ENCODE data around the gene TXN.
"Not testable (repeated sequence)": the region's sequence is repeated elsewhere in the genome, so short reads cannot be mapped to it uniquely, and the experiment has no call there.

TXN gene

DNA sequence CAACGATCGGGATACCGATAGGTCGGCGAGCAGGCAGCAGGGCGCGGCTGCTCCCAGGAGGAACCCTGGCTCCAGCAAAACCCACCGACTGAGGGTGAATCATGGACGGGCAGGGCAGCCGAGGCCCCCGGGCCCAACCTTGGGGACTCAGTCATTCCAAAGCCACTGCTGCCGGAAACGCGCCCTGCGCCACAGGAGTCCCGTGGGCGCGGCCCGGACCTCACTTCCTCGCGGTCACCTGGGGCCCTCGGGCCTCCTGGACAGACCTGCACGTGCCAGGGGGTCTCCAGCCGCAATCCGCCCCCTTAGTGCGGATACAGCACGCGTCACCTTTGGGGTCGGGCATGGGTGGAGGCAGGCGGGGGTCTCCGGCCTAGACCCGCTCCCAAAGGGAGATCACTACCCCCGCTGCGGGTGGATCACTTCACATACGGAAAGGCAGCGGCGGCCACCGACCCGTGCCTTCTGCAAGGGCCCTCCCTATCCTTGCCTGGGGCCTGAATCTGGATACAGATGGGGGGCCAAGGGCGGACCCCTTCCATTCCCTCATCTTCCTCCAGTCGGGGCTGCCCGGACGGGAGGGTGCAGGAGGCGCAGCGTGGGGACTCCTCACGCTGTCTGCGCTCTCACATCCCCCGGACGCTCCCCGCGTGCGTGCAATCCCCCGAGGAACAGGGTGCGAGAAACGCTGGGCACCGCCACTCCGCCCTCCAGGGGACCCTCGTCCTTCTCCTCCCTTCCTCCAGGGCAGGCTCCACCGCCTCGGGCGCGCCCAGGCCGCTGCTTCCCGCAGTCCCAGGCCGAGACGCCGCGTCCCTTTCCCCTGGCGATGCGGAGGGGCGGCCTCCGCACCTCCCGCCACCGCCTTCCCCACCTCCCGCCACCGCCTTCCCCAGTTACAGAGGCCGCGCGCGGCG, 586 bp downstream of the TXN start:
- no peak for DNase-seq

DNA sequence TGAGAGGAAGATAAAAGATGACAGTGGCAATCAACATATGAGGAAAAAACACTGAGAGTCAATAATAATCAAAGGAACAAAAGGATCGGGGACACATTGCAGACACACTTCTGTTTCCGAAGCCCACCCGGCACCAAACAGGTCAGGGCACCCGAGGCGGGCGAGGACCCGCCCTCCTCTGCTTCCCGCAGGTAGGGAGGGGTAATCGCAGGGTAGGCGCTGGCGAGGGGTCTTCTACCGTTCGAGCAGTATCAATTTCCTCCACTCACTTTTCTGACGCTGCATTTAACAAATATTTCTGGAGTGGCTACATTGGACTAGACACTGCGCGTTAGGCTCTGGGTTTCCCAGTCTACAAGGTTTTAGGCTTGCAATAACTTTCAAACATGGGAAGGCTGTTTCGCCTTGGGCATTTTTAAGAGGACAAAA, 1.3 kb downstream of the TXN start:
- no peak for DNase-seq

- no peak for DNase-seq
Observed at GRCh38 chr9:110254500-110254899, 1.8 kb downstream of the TXN start.

- DNase-seq, result no peak
Observed at GRCh38 chr9:110252509-110253139, 3.7 kb downstream of the TXN start.

DNA sequence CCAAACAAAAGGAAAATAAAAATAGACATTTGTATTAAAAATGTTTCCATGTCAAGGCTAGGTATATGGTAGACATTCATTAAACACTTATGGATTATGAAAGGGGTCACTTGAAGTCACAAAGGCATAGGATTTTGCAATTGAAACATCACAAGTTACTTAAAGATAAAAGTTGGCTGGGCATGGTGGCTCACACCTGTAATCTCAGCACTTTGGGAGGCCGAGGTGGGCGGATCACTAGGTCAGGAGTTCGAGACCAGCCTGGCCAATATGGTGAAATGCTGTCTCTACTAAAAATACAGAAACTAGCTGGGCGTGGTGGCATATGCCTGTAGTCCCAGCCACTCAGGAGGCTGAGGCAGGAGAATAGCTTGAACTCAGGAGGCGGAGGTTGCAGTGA, 4.5 kb downstream of the TXN start:
- DNase-seq, result not testable (repeated sequence)

DNA sequence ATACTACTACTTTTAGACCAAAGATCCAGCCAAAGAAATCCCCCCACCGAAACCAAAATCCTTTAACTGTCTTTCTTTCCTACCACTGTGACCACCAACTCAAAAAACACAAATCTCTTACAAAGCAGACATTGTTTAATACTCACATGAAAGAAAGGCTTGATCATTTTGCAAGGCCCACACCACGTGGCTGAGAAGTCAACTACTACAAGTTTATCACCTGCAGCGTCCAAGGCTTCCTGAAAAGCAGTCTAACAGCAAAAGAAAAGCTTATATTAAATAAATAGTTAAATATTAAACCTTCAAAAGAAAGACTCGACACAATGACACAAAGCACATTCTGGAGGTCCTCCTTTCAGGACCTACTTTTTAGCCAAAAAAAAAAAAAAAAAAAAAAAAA, 5.1 kb downstream of the TXN start:
- DNase-seq, result no peak

DNA sequence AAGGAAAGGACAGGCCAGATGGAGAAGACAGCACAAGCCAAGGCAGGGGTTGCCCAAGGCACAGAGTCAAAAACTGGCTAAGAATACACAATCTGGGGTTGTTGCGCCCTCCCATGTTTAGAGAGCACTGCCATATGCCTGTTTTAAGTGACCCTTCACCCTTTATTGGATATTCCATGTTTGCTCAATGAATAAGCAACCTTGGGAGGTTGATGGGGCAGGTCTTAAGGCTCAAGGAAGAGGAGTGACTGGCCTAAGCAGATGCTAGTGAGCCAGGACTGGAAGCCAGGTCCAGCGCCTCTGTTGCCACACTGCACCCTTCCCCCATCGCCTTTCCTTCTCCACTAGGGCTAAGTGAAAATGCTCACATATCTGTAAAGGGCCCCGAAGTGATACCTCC, 6.7 kb downstream of the TXN start:
- no peak for DNase-seq

GRCh38 chr9:110248361-110248760, 7.9 kb downstream of the TXN start:
- DNase-seq, result no peak

GRCh38 chr9:110246214-110246613, 10.1 kb downstream of the TXN start:
- no peak for DNase-seq

DNA sequence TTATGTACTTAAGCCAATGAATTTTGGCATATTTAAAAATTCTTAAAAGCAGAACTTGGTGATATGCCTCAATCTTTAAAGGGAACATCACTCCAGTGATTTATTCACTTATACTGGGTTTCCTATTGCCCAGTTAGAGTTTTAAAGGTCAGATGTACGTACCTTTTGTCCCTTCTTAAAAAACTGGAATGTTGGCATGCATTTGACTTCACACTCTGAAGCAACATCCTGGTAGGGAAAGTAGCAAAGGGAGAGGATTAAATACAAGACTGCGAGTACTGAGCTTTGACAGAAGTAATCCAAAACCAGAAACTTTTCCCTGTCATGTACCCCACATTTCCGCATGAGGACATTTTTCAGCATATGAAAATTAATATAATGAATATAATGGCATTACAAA, 11.7 kb downstream of the TXN start:
- DNase-seq, result no peak

DNA sequence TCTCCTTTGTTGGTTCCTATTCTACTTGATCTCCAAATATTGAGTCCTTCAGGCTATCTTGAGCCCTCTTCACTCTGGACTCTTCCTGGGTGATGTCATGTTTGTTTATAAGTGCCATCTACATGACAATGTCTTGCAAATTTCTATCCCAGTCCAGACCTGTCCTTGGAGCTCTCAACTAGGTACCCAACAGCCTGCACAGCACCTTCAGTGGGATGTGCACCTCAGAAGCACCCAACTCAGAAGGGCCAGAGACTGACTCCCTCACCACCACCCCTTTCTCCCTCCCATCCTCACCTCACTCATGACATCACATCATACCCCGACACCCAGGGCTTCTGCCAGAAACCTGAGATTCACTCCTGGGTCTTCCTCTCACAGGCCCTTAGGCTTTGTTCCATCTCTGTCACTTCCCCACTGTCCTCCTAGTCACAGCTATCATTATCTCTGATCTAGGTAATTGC, 14.4 kb downstream of the TXN start:
- no peak for DNase-seq

- no peak for DNase-seq
Observed at GRCh38 chr9:110241260-110241857, 14.9 kb downstream of the TXN start.

- DNase-seq, result no peak
Observed at GRCh38 chr9:110240198-110240597, 16.1 kb downstream of the TXN start.

DNA sequence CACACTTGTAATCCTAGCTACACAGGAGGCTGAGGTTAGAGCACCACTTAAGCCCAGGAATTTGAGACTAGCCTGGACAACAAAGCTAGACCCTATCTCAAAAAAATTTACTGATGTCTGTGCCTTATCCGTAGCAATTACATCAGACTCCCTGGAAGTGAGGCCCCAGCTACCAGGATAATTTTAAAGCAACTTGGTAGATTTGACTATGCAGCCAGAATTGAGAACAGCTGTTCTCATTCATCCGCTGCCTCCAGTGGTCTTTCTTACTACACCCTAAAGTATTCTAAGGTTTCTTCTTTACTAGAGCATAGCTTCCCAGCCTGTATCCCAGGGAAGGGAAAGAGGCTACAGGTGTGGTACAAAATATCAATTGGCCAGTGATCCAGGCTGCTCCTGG, 28.0 kb downstream of the TXN start:
- no peak for DNase-seq

GRCh38 chr9:110224583-110224982, 31.7 kb downstream of the TXN start:
- DNase-seq, result no peak

GRCh38 chr9:110220809-110221208, 35.5 kb downstream of the TXN start:
- no peak for DNase-seq

DNA sequence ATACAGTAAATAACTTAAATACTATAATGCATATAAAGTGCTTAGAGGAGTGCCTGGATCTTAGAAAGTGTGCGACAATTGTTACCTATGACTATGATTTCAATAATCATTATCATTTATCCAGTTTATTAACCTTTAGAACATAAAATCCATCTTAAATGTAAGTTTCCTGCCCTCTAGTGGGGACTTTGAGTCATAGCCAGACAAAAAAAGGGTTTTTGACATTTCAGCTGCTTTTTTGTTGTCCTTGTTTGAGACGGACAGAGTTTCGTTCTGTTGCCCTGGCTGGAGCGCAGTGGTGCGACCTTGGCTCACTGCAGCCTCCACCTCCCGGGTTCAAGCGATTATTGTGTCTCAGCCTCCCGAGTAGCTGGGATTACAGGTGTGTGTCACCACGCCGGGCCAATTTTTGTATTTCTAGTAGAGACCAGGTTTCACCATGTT, 38.6 kb downstream of the TXN start:
- no peak for DNase-seq

DNA sequence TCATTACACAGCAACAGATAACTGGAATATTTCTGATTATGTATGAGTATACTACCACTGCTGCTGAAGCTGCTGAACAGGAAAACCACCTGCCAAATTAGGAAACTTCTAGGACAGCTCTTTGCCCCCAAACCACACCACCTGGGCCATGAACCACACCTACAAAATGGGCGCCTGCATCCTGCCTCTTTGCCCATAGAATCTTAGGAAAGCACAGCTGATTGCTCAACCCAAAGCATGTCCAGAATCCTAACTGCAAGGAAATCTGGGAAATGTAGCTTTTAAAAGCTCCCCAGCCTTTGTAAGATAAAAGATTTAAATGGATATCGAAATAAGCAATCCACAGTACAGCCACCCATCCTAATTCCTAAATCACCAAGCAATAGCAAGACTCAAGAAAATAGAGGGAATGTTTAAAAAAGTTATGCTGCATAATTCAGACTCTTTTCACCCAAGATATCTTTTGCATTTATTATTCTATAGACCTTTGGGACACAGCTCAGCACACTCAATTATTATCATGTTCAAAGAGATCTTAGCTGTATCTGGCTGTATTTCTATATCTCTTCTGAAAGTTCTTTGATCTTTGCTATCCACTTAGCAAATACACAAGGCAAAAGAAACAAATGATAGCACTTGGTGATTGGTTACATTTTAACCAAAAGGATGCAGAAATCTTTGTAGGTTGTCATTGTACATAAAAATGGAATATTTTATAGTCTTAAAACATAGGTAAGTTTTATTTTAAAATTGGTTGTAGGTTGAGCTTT, 41.5 kb downstream of the TXN start:
- DNase-seq, result no peak

DNA sequence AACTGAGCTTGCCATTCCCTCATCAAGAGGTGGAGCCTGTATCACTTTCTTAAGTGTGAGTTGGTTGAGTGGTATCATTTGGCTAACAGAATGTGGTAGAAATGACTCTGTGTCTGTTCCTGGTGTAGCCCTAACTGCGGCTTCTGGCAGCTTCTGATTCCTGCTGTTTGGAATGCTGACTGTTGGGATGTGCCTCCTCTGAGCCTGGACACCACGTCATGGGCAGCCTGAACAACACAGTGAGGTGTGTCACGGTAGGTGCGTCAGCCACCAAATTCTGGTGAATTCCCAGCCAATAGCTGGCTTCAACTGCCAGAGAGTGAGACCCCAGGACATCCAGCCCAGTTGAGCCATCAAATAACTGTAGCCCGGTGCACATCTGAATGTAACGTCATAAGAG, 42.2 kb downstream of the TXN start:
- DNase-seq, result no peak

- DNase-seq, result no peak
Observed at GRCh38 chr9:110213413-110214044, 42.8 kb downstream of the TXN start.

DNA sequence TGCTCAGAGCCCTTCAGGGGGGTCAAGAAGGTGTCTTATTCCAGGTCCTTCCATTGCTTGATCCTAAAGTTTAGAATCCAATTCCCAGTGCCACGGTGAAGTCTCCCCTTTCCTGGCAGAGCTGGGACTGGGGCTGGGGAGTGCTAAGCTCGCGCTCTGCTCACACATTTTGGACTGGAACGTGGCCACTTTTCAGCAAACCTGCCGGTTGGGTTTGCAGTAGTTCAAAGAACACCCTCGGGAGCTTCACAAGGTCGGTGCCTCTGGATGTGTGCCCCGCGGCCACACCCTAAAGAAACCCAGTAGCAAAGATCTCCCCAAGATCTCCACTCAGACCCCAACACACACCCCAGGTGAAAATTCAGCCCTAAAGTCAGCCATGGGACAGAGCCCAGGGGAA, 48.3 kb downstream of the TXN start, which contains the start of gene C9orf152:
Gene C9orf152, minus strand, starts transcription at position 129 of the 400 bp plus-strand sequence. CDS start 580 bp downstream, outside the sequence.
- DNase-seq, result no peak

GRCh38 chr9:110207071-110207641, 49.2 kb downstream of the TXN start:
- DNase-seq, result no peak

Data from GOT3 (cell line).